H1 (cell line): ENCODE data around the gene TMEM63A. TPM values are rescaled to one million over a fixed set of nuclear protein-coding genes. Genes with fewer than 3 reads are reported as not detected.
A peak's percentile ranks its signal among the peaks of the same experiment; 100 is the strongest.
"Not testable (repeated sequence)": the region's sequence is repeated elsewhere in the genome, so short reads cannot be mapped to it uniquely, and the experiment has no call there.

Experiments
- CTCF ChIA-PET: fragments of 300-600 bp; sonication (Branson Sonifier 250); formaldehyde crosslinking; loops from one replicate; lab custom pipeline; 2021; ENCODE audit not compliant: partially characterized antibody; lab: Charles Lee
- POLR2A ChIA-PET: fragments of 300-600 bp; sonication (Branson Sonifier 250); formaldehyde crosslinking; loops from one replicate; lab custom pipeline; 2021; ENCODE audit warnings: inconsistent platforms; ENCODE audit not compliant: partially characterized antibody; lab: Charles Lee
- DNase-seq, 2 experiments: peaks; one replicate each; pipeline versions ENCODE4 v3.0.0 to v3.0.0-alpha.2; 2010 to 2022; ENCODE audit warnings: low spot score in 2 of 2, low read depth in 1 of 2, mixed read lengths in 1 of 2
- FAIRE-seq: peaks from 2 replicates; lab custom pipeline; 2011; peaks lifted over from hg19 to GRCh38; lab: Jason Lieb, UNC
- H2AFZ ChIP-seq: 2 replicates; pipeline ENCODE4 v1.8.1; 2012; ENCODE audit warnings: low read length, inconsistent platforms
- H2AK5ac ChIP-seq: 2 replicates; pipeline ENCODE4 v1.6.1; 2013; ENCODE audit warnings: low read depth, low read length
- H2BK120ac ChIP-seq: replicated peaks from 2 replicates; pipeline ENCODE3; 2013; ENCODE audit warnings: low read depth, low read length, inconsistent platforms
- H2BK12ac ChIP-seq: 2 replicates; pipeline ENCODE4 v1.6.1; 2013; ENCODE audit warnings: low read depth, low read length
- H2BK15ac ChIP-seq: 2 replicates; pipeline ENCODE4 v1.6.1; 2013; ENCODE audit warnings: low read length
- H2BK20ac ChIP-seq: 2 replicates; pipeline ENCODE4 v1.6.1; 2013; ENCODE audit warnings: low read length
- H2BK5ac ChIP-seq: 2 replicates; pipeline ENCODE4 v1.6.1; 2013; ENCODE audit warnings: low read depth, low read length
- H3K14ac ChIP-seq: 2 replicates; pipeline ENCODE4 v1.6.1; 2013; ENCODE audit warnings: inconsistent platforms; ENCODE audit not compliant: insufficient read length
- H3K18ac ChIP-seq: 2 replicates; pipeline ENCODE4 v1.6.1; 2013; ENCODE audit warnings: low read length; ENCODE audit errors: extremely low read depth
- H3K23ac ChIP-seq: 2 replicates; pipeline ENCODE4 v1.6.1; 2013; ENCODE audit warnings: inconsistent platforms; ENCODE audit not compliant: insufficient read length
- H3K23me2 ChIP-seq: 2 replicates; pipeline ENCODE4 v1.6.1; 2013; ENCODE audit warnings: low read depth, low read length
- H3K27ac ChIP-seq: 2 replicates; pipeline ENCODE4 v1.6.1; 2011; ENCODE audit warnings: low read depth, low read length, inconsistent platforms
- H3K27me3 ChIP-seq, 4 experiments: replicated peaks in 1 of 4; 1 replicate in 1 of 4; 2 replicates in 3 of 4; pipeline versions ENCODE4 v1.6.1 to v1.8.1; 2011 to 2013; ENCODE audit warnings: low read length in 3 of 4, mild to moderate bottlenecking in 3 of 4, inconsistent platforms in 2 of 4, mixed read lengths in 2 of 4, moderate library complexity in 1 of 4; ENCODE audit not compliant: control insufficient read depth in 3 of 4, insufficient read depth in 3 of 4; ENCODE audit errors: extremely low read depth in 1 of 4
- H3K36me3 ChIP-seq, 4 experiments: 2 replicates each; pipeline versions ENCODE4 v1.6.1 to v1.8.1; 2011 to 2013; ENCODE audit warnings: mild to moderate bottlenecking in 4 of 4, low read length in 3 of 4, moderate library complexity in 2 of 4, control low read depth in 1 of 4, inconsistent platforms in 1 of 4; ENCODE audit not compliant: insufficient read depth in 4 of 4, control insufficient read depth in 2 of 4
- H3K4ac ChIP-seq: replicated peaks from 2 replicates; pipeline ENCODE3; 2013; ENCODE audit warnings: low read length, low read depth, mixed read lengths, inconsistent platforms; ENCODE audit not compliant: insufficient read length
- H3K4me1 ChIP-seq, 4 experiments: replicated peaks in 1 of 4; 1 replicate in 1 of 4; 2 replicates in 3 of 4; pipeline versions ENCODE4 v1.6.1 to v1.8.1; 2011 to 2013; ENCODE audit warnings: low read length in 3 of 4, inconsistent platforms in 2 of 4, mixed read lengths in 1 of 4; ENCODE audit not compliant: insufficient read depth in 4 of 4, control insufficient read depth in 3 of 4
- H3K4me2 ChIP-seq, 2 experiments: 2 replicates each; pipeline versions ENCODE4 v1.6.1 to v1.8.1; 2011 to 2013; ENCODE audit warnings: low read depth in 2 of 2, low read length in 2 of 2, control low read depth in 1 of 2, inconsistent platforms in 1 of 2, mild to moderate bottlenecking in 1 of 2; ENCODE audit not compliant: insufficient read depth in 1 of 2
- H3K4me3 ChIP-seq, 4 experiments: fragments of 200-600, 300-600 bp in 1 of 4; sonication (generic), shearing (Covaris generic), sonication (Bioruptor Twin) in 1 of 4; 2 replicates each; pipeline versions ENCODE4 v1.5.1 to v1.8.1; 2011 to 2016; ENCODE audit warnings: low read length in 4 of 4, low read depth in 3 of 4, control low read depth in 2 of 4, inconsistent platforms in 2 of 4, mild to moderate bottlenecking in 2 of 4, mixed read lengths in 1 of 4, moderate library complexity in 1 of 4; ENCODE audit not compliant: insufficient read depth in 2 of 4; ENCODE audit errors: extremely low read depth in 1 of 4
- H3K56ac ChIP-seq: replicated peaks from 2 replicates; pipeline ENCODE3; 2013; ENCODE audit warnings: low read depth, mild to moderate bottlenecking, mixed read lengths, low read length, inconsistent platforms; ENCODE audit not compliant: insufficient read length
- H3K79me1 ChIP-seq: 2 replicates; pipeline ENCODE4 v1.6.1; 2013; ENCODE audit warnings: low read depth, low read length, control low read depth
- H3K79me2 ChIP-seq, 2 experiments: 2 replicates each; pipeline versions ENCODE4 v1.6.1 to v1.8.1; 2012 to 2013; ENCODE audit warnings: low read length in 2 of 2, mild to moderate bottlenecking in 2 of 2, inconsistent platforms in 1 of 2; ENCODE audit not compliant: insufficient read depth in 2 of 2, control insufficient read depth in 1 of 2
- H3K9ac ChIP-seq, 4 experiments: replicated peaks in 1 of 4; 1 replicate in 1 of 4; 2 replicates in 3 of 4; pipeline versions ENCODE4 v1.6.1 to v1.8.1; 2011 to 2013; ENCODE audit warnings: low read depth in 3 of 4, low read length in 3 of 4, control low read depth in 2 of 4, mild to moderate bottlenecking in 2 of 4, moderate library complexity in 2 of 4, inconsistent platforms in 1 of 4; ENCODE audit errors: extremely low read depth in 1 of 4
- H3K9me3 ChIP-seq, 2 experiments: 2 replicates each; pipeline versions ENCODE4 v1.6.1 to v1.8.1; 2012 to 2013; ENCODE audit warnings: mild to moderate bottlenecking in 2 of 2, moderate library complexity in 2 of 2, control low read depth in 1 of 2, inconsistent platforms in 1 of 2, low read depth in 1 of 2, low read length in 1 of 2, mixed read lengths in 1 of 2; ENCODE audit not compliant: insufficient read depth in 2 of 2
- H4K20me1 ChIP-seq, 2 experiments: replicated peaks in 1 of 2; 2 replicates each; pipeline versions ENCODE3 to v1.8.1; 2011 to 2013; ENCODE audit warnings: inconsistent platforms in 2 of 2, low read length in 2 of 2, mild to moderate bottlenecking in 1 of 2; ENCODE audit not compliant: insufficient read depth in 2 of 2, control insufficient read depth in 1 of 2
- H4K5ac ChIP-seq: 2 replicates; pipeline ENCODE4 v1.6.1; 2013; ENCODE audit warnings: low read length, low read depth, mixed read lengths, inconsistent platforms; ENCODE audit not compliant: insufficient read length
- H4K8ac ChIP-seq: 2 replicates; pipeline ENCODE4 v1.8.0; 2013; ENCODE audit warnings: mild to moderate bottlenecking, moderate library complexity, low read length, inconsistent platforms; ENCODE audit not compliant: insufficient read depth; ENCODE audit errors: extremely low read depth
- H4K91ac ChIP-seq: replicated peaks from 2 replicates; pipeline ENCODE3; 2013; ENCODE audit warnings: low read length, mixed read lengths, inconsistent platforms; ENCODE audit not compliant: insufficient read length
- ASH2L ChIP-seq: fragments of 200-600, 300-600 bp; sonication (generic); IDR thresholded peaks from one replicate; pipeline ENCODE4 v1.7.1; 2017; ENCODE audit warnings: low read length
- KDM4A ChIP-seq: IDR thresholded peaks from one replicate; pipeline ENCODE4 v1.7.1; 2012; ENCODE audit warnings: low read depth, mild to moderate bottlenecking, moderate library complexity, low read length, inconsistent platforms; ENCODE audit not compliant: severe bottlenecking
- TBP ChIP-seq: IDR thresholded peaks from 2 replicates; pipeline ENCODE4 v1.6.1; 2011; ENCODE audit warnings: low read depth, low read length, improper control_type of control experiment
- WGBS, 2 experiments: shearing (Covaris generic) in 1 of 2; methylation state at CpG; one replicate each; pipeline versions ENCODE4 v1.1.6 to v1.1.7; 2013 to 2015; ENCODE audit warnings: low lambda C conversion rate in 2 of 2, mixed read lengths in 2 of 2, inconsistent platforms in 1 of 2, low coverage in 1 of 2, missing lambda C conversion rate in 1 of 2; ENCODE audit not compliant: insufficient replicate concordance in 2 of 2, insufficient coverage in 1 of 2, insufficient read length in 1 of 2; ENCODE audit errors: extremely low coverage in 1 of 2, missing lambda C conversion rate in 1 of 2; 5-methylcytosine and 5-hydroxymethylcytosine counted together
- polyA plus RNA-seq, 7 experiments: library from polyadenylated mRNA; depleted of rRNA in 3 of 7; stranded (reverse) in 5 of 7; unstranded in 2 of 7; fragments of >200 nt in 5 of 7; fragments of 200-250 nt in 2 of 7; gene quantifications; 1 replicate in 5 of 7; 2 replicates in 1 of 7; 4 replicates in 1 of 7; pipeline versions ENCODE4 v1.2.1 to v1.2.3, GENCODE V29; 2011 to 2013; ENCODE audit warnings: missing spikeins in 2 of 7, mixed read lengths in 2 of 7
- total RNA-seq: library from RNA; stranded (reverse); fragmentation: NEBNext Ultra II Directional; extraction: Animal tissue kit (Norgen Biotek cat#: 25700); gene quantifications from 2 replicates; pipeline ENCODE4 v1.2.1, GENCODE V29; 2021
- TF ChIP-seq, protein P1 (sequence below): IDR thresholded peaks from 2 replicates; pipeline ENCODE4 v1.6.1; 2012; ENCODE audit warnings: inconsistent platforms
- TF ChIP-seq, protein P2 (sequence below): IDR thresholded peaks from 2 replicates; pipeline ENCODE4 v1.6.1; 2012; ENCODE audit warnings: inconsistent platforms

Gene TMEM63A
- total and polyA plus RNA-seq, 2 of the 8 experiments (the other 6 are each of a cell fraction or from before 2014, with no cell fraction given): 26.1 to 55.4 TPM

DNA sequence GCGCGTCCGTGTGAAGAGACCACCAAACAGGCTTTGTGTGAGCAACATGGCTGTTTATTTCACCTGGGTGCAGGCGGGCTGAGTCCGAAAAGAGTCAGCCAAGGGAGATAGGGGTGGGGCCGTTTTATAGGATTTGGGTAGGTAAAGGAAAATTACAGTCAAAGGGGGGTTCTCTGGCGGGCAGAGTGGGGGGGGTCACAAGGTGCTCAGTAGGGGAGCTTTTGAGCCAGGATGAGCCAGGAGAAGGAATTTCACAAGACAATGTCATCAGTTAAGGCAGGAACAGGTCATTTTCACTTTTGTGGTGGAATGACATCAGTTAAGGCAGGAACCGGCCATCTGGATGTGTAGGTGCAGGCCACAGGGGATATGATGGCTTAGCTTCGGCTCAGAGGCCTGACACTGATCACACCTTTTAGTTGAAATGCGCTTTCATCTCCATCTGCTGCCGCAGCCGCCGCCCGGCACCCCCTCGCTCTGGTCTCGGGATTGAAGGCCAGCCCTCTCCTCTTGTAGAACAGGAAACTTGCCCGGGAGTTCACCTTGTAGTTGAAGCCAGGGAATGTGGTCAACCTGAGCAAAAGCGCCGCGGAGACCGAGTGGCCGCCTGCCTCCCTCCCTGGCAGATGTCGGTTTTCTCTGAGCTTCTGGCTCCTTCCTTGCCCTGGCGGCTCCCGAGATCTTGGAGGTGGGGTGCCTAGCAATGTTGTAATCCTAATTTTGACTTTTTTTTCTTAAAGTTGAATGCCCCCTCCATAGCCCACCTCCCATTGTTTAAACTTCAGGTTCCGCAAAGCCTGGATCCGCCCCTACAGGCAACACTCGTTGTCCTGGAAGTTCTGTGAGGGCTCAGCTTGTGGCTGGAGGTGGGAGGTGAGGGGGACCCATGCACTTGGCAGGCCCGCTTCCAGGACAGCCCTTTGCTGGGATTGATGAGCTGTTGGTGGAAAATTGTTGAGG, 71.3 kb downstream of the TMEM63A start:
- peak overlapping the region; percentile 49 to 80 (median 63) for H3K4me3 ChIP-seq
- H2BK20ac ChIP-seq, H3K14ac ChIP-seq, H3K27me3 ChIP-seq, H3K4ac ChIP-seq, H3K23me2 ChIP-seq, H3K79me1 ChIP-seq, H2AK5ac ChIP-seq, FAIRE-seq, H3K27ac ChIP-seq, H4K20me1 ChIP-seq, H3K9me3 ChIP-seq, H3K23ac ChIP-seq, H3K36me3 ChIP-seq, H2AFZ ChIP-seq, H2BK120ac ChIP-seq, H4K5ac ChIP-seq: not testable (repeated sequence)
- peak overlapping the region; percentile 48; the same call in 1 of the 2 replicates for H2BK15ac ChIP-seq
- DNase-seq: peak in 1 of 2 experiments; percentile 71
- H4K91ac ChIP-seq: peak overlapping the region; percentile 62
- 6% methylated on average over 28 of the region's 29 CpGs; no CpG with 5 or more reads in 1 of the 2 experiments for WGBS, 2 experiments
- peak overlapping the region; percentile 82 for H4K8ac ChIP-seq
- CTCF ChIA-PET: interaction anchor here (0.5 to 8.4 kb wide), 43 partner anchors 7 to 348 kb away, joined by 3 to 50 read pairs (median 5); partner anchors contain the start of gene SRP9
- peaks cover 7 to 21% (median 10%) of the 10 kb centered on the region in 4 experiments for H3K4me1 ChIP-seq
- H3K56ac ChIP-seq: peak overlapping the region; percentile 80
- H3K79me2 ChIP-seq: peaks cover 0 to 17% of the 10 kb centered on the region in 2 experiments; a peak in 1 of 4 replicates
- peak overlapping the region; percentile 42 to 89 (median 69) for H3K9ac ChIP-seq
- H3K4me2 ChIP-seq: peak overlapping the region; percentile 94 to 96
- H2BK5ac ChIP-seq: peak overlapping the region; percentile 15
- H3K18ac ChIP-seq: 0 out of 2 replicates have a peak overlapping the region, but pooled peaks have one; percentile 62
- H2BK12ac ChIP-seq: peak overlapping the region; percentile 78
- POLR2A ChIA-PET: interaction anchor here (0.7 to 13.3 kb wide), 23 partner anchors 8 to 343 kb away, joined by 3 to 166 read pairs (median 4); partner anchors contain the start of genes PYCR2, SDE2 and SRP9
- TF ChIP-seq, protein P1, sequence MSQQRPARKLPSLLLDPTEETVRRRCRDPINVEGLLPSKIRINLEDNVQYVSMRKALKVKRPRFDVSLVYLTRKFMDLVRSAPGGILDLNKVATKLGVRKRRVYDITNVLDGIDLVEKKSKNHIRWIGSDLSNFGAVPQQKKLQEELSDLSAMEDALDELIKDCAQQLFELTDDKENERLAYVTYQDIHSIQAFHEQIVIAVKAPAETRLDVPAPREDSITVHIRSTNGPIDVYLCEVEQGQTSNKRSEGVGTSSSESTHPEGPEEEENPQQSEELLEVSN: peak; percentile 40
- TF ChIP-seq, protein P2, sequence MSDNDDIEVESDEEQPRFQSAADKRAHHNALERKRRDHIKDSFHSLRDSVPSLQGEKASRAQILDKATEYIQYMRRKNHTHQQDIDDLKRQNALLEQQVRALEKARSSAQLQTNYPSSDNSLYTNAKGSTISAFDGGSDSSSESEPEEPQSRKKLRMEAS: 0 out of 2 replicates have a peak, but pooled peaks have one; percentile 15
- TF ChIP-seq TBP: 0 out of 2 replicates have a peak, but pooled peaks have one; percentile 14
- TF ChIP-seq KDM4A: peak; percentile 12
- peak; percentile 7 for TF ChIP-seq ASH2L
- TF ChIP-seq, all 59 proteins: peak for 5; not testable (repeated sequence) for 54
